Hematopoietic multipotent progenitor cell treated with erythropoietin and hydrocortisone succinate and interleukin-3 and kit ligand, for 4 days (in vitro differentiated cells): ENCODE data around the gene PTPRN2.
"Not testable (repeated sequence)": the region's sequence is repeated elsewhere in the genome, so short reads cannot be mapped to it uniquely, and the experiment has no call there.

Source experiments
- DNase-seq: peaks from one replicate; pipeline ENCODE4 v3.0.0-alpha.2; 2015

Gene PTPRN2

GRCh38 chr7:157792241-157793086 lies 795.2 kb downstream of the PTPRN2 start:
- DNase-seq = no peak

DNA sequence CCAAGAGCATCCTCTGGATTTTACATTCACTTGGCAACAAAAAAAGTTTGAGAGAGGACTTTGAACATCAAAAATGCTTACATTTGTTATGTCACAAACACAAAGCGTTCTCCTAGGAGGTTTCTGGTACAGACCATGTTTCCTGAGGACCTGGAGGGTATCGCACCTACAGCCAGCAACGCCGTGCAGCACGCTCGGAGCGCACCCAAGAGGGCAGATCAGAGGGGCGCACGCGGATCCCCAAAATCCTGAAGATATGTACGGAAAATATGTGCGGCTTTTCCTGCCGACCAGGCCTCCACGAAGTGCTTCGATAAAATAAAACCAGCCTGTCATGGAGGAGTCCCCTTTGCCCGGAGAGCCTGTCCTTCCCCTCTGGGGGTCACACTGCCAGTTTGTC lies 796.0 kb downstream of the PTPRN2 start:
- DNase-seq = no peak

DNA sequence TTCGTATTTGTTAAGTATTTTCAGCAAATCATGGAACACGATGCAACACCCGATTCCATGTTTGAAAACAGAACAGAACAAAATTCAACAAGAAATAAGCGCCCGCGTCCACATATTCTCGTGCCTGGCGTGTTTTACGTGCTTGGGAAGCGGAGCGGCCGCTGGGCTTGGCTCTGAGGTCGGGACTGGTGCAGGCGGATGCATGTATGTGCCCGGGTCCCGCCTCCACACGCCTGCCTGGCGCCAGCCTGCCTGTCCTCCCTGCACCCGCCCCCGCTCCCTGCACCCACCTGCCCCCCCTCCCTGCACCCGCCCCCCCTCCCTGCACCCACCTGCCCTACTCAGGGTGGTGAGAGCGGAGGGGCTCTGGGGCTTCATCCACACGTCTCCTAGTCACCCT lies 796.4 kb downstream of the PTPRN2 start:
- DNase-seq = no peak

DNA sequence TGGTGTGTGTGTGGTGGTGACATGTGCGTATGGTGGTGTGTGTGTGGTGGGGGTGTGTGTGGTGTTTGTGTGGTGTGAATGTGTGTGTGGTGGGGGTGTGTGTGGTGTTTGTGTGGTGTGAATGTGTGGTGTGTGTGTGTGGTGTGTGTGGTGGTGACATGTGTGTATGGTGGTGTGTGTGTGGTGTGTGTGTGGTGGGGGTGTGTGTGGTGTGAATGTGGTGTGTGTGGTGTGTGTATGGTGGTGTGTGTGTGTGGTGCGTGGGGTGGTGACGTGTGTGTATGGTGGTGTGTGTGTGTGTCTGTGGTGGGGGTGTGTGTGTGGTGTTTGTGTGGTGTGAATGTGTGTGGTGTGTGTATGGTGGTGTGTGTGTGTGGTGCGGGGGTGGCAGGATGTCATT lies 797.7 kb downstream of the PTPRN2 start:
- no peak for DNase-seq

- DNase-seq = no peak
Observed at GRCh38 chr7:157789094-157789493, 798.5 kb downstream of the PTPRN2 start.

GRCh38 chr7:157788573-157788972 lies 799.0 kb downstream of the PTPRN2 start:
- no peak for DNase-seq

GRCh38 chr7:157787275-157787701 lies 800.3 kb downstream of the PTPRN2 start:
- DNase-seq = no peak

DNA sequence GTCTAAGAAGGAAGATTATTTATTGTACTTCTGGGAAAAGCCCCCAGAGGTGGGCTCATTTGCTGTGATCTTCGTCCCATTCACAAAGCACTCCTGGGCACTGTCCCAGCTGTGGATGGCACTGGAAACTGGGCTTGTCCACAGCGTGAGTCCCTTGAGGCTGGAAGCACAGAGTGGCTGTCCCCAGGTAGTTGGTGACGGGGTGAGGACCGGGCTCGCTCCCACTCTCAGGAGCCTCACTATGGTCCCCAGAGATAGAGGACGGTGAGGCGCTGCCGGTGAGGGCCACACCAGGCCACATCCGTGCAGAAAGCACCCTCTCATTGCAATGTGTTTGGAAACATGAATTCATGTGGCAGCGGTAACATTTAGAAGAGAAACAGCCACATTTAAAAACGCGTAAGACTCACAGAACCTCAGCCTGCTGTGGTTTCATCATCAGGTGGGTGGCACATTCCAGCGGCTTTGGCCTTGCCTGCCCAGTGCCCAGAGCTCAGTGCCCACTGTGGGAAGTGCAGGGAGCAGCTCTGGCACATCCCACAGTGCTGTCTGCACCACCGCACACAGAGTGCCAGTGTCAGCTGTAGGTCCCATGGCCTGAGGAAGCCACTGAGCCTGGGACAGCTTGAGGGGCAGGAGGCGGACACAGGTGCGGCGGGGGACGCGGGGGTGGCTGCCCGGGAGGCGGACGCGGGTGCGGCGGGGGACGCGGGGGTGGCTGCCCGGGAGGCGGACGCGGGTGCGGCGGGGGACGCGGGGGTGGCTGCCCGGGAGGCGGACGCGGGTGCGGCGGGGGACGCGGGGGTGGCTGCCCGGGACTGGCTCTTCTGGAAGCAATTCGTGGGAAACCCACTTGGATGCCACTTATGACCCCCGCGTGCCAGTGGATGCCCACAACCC lies 801.0 kb downstream of the PTPRN2 start:
- DNase-seq = no peak

- no peak for DNase-seq
Observed at GRCh38 chr7:157785486-157786186, 802.0 kb downstream of the PTPRN2 start.

DNA sequence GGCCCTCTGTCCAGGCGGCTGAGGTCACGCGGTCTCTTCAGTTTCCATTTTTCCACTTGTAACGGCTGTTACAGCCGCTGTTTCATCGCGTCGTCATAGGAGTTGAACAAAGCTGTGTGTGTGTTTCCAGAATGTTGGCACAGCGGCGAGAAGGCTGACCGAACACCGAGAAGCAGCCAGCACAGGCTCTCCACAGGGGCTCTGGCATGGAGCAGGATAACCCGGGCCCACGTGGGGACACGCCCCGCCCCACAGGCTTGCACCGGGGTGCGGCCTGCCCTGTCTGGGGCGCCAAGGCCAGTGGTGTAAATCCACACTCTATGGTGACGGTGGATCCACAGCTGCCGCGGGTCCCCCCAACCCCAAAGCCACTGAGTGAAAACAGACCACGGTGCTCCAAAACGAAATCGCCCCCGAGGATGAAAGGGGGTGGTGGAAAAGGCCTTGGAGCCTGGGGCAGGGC lies 802.6 kb downstream of the PTPRN2 start:
- no peak for DNase-seq

DNA sequence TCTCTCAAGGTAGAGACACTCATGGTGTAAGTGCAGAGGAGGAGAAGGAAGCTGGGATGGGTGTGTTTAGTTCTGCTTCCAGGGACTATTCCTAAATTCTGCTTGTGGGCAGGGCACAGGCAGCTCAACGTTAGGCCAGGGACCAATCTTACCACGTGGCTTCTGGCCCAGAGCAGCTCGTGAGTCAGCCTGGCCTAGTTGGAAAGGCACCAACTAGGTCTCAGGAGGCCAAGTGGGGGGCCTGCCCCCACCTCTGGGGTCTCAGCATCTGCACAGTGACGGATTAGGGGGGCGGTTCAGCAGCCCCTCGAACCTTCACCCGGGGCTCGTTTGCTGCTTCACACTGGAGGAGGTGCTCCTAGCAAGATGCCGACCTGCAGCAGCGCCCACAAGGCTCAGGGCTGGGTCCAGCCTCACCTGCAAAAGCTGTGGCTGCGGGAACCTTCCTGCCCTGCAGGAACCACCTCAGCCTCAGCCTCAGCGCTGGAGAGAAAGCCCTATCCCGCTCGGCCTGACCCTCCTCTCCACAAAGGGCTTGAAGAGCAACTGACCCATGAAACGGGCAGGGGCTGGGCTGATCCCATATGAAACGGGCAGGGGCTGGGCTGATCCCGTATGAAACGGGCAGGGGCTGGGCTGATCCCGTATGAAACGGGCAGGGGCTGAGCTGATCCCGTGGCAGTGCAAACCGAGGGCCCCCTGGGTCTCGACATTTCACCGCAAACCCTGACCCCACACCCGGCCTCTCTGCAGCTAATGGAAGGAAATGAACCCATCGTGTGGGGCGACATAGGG lies 803.4 kb downstream of the PTPRN2 start:
- DNase-seq = no peak

DNA sequence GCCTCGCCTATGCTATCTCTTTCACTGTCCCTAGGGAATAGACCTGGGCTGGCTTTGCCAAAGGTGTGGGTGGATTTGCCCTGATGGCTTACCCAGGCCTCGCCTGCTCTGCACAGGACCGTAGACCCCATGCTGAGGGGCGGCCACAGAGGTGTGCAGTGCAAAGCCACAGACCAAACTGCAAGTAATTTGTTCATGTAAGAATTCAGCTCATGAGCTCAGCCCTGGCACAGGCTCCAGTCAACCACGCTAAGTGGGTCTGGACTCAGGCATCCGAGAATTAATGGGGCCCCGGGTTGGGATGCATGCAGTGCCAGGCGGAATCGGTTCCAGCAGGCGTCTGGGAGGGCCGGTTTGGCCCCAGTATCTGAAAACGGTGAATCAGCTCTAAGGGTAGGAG lies 805.6 kb downstream of the PTPRN2 start:
- no peak for DNase-seq

GRCh38 chr7:157780721-157781120 lies 806.9 kb downstream of the PTPRN2 start:
- DNase-seq = no peak

- no peak for DNase-seq
Observed at GRCh38 chr7:157780312-157780711, 807.3 kb downstream of the PTPRN2 start.

DNA sequence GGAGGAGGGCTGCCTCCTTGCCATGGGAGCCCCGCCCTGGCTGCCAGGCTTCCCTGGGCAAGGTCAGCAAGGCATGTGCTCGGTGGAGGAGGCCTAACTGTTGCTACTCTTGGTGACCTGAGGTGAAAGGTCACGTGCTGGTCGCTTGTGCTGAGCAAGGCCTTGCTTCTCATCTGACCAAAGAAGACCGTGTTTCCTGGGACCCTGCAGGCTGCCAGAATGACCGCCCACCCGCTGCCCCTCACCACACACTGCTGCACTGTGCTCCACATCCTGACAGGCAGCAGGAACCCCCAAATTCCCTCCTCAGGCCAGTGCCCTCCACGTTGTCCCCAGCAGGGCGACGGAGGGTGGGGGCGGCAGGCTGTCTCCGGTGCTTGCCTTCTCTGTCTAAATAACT lies 808.4 kb downstream of the PTPRN2 start:
- no peak for DNase-seq

- DNase-seq = not testable (repeated sequence)
Observed at GRCh38 chr7:157777194-157777762, 810.3 kb downstream of the PTPRN2 start.

DNA sequence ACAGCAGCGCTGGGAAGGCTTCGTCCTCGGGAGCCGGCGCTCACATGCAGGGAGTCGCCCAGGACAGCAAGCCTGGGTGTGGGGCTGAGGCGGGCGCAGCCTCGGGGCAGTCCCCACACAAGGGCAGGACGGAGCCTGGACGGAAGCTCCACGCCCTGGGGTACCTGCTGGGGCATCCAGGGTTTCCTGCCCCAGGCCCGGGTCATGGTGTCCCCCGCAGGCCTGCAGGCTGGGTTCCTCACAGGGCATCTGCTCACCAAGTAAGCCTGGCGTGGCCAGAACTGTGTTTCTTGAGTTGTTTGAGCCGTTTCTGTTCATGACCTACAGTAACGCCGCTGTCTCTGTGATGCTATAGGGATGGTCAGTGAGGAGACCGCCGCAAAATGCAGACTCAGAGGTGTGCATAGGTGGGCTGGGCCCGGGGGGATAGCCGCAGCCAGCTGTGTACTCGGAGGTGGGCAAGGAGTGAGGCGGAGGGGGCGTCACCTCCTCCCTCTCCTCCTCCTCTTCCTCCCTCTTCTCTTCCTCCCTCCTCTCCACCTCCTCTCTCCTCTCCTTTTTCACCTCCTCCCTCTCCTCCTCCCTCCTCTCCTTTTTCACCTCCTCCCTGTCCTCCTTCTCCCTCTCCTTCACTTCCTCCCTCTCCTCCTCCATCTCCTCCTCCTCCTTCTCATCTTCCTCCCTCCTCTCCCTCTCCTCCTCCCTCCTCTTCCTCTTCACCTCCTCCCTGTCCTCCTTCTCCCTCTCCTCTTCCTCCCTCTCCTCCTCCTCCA lies 811.9 kb downstream of the PTPRN2 start:
- DNase-seq = no peak

- DNase-seq = no peak
Observed at GRCh38 chr7:157775021-157775559, 812.5 kb downstream of the PTPRN2 start.

DNA sequence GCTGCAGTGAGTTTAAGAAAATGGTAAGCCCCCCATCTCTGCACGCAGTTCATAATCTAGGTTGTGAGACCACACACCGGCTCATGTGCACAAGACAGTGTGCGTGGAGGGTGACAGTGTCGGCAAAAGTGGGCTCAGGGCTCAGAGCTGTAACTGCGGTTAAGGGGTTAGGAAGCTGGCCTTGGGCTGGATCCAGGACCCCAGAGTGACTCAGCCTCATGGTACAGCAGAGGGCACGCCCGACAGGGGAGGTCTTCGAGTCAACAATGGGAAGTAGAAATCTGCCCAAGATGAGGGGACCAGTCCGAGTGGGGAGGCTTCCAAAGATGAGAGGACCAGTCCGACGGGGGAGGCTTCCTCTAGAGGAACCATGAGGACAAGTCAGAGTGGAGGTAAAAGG lies 813.1 kb downstream of the PTPRN2 start:
- DNase-seq = no peak

DNA sequence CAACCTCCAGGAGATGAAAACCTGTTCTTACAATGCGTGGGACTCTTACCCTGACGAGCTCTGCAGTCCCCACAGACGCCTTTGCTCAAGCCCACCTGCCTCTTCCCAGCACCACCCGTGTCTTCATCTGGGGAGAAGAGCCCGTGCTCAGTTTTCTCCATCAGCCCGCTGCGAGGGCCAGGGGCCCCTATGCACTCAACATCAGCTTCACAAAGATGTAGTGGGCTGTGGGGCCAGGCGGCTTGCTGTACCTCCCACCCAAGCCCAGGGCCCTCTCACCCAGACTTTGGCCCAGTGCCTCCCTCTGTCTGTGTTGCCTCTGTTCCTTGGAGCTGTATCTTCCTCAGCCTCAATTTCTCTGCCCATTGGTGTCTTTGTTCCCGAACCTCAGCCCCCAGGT lies 814.3 kb downstream of the PTPRN2 start:
- no peak for DNase-seq
